Measurements from ENCODE around the gene ARHGEF38.

ARHGEF38 gene

DNA sequence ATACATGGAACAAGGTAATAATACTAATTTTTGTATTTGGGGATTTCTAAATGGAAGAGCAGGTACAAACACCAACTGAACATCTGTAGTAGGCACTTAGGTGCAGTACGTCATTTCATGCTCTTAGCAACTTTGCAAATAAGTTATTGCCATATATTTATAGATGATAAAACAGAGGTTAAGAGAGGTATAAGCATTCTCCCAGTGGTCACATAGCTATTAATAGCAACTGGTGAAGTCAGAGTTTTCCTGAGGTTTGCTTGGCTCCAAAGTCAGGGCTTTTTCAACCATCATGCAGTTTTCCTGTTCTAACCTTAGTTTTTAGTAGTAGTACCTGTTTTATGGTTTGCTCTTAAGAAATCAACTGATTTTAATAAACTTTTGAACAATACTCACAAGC lies 10.9 kb downstream of the ARHGEF38 start:
- Histone ChIP-seq H3K9me3 (ENCODE audit: control insufficient read depth, low read depth, low read length) (no peaks in the 10 kb centered on the region), H3K4me1 (ENCODE audit: control insufficient read depth, low read depth, low read length) (no peaks in the 10 kb centered on the region), H3K9ac (ENCODE audit: low read length) (no peak overlapping the region), H3K36me3 (ENCODE audit: control insufficient read depth, low read depth, low read length) (no peaks in the 10 kb centered on the region), H3K27me3 (ENCODE audit: control insufficient read depth, insufficient read depth, low read length) (peaks cover 57% of the 10 kb centered on the region), H3K27ac (ENCODE audit: low read length) (no peak overlapping the region), H3K4me3 (ENCODE audit: low read length) (no peak overlapping the region)

DNA sequence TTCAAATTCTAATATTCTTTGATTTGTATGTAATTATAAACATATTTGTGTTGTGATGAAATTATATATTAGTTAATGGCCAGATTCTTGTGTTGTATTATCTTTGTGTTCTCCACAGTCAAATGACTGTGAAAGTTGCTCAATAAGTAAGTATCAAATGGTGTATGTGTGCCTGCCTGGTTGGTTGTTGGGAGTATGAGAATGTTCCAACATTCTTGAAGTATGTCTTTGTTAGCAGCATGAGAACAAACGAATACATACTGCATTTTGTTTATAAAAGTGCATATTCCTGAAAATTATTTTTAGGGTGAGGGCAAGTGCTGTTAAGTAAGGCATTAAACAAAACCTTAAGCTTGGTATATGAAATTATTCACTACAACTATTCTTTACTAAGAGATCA lies 16.2 kb downstream of the ARHGEF38 start:
- H3K4me3 ChIP-seq (ENCODE audit: low read length): no peak overlapping the region
- no peak overlapping the region for H3K27ac ChIP-seq (ENCODE audit: low read length)
- peaks cover 15% of the 10 kb centered on the region for H3K27me3 ChIP-seq (ENCODE audit: control insufficient read depth, insufficient read depth, low read length)
- H3K9me3 ChIP-seq (ENCODE audit: control insufficient read depth, low read depth, low read length): no peaks in the 10 kb centered on the region
- no peak overlapping the region for H3K9ac ChIP-seq (ENCODE audit: low read length)
- H3K36me3 ChIP-seq (ENCODE audit: control insufficient read depth, low read depth, low read length): no peaks in the 10 kb centered on the region
- no peaks in the 10 kb centered on the region for H3K4me1 ChIP-seq (ENCODE audit: control insufficient read depth, low read depth, low read length)

DNA sequence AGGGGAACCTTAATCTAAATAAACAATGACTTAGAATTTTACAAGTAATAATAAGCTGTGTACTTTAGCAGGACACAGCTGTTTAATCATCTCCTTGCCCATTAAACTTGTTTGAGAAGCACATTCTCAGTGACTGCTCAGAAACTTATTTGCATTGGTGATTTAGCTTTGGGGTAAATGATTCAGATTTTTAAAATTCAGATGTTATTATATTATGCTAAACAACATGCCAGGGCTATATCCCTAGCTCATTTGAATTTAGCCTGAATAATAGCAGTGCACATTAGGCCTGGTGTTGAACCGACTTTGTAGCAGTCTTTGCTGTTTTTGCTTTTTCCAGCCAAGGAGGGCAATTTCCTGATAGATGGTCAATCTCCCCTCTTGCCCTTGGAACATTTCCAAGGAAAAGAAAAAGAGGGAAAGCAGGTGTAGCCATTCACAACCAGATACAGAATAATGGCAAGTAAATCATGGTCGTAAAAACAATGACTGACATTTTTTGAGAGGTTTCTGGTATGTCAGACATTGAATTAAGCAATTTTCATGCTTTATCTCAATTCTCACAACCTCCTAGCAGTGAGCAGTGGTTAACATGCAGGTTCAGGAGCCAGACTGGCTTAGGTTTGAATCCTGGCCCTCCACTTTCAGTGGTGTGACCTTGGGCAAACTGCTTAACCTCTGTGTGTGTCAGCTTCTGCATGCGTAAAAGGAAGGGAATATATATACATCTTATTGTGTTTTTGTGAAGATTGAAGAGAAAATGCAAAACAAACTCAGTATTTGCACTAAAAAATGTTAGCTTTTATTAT lies 16.8 kb downstream of the ARHGEF38 start:
- Histone ChIP-seq H3K27me3 (ENCODE audit: control insufficient read depth, insufficient read depth, low read length) (peaks cover 8% of the 10 kb centered on the region), H3K9me3 (ENCODE audit: control insufficient read depth, low read depth, low read length) (no peaks in the 10 kb centered on the region), H3K27ac (ENCODE audit: low read length) (no peak overlapping the region), H3K4me1 (ENCODE audit: control insufficient read depth, low read depth, low read length) (no peaks in the 10 kb centered on the region), H3K9ac (ENCODE audit: low read length) (no peak overlapping the region), H3K4me3 (ENCODE audit: low read length) (no peak overlapping the region), H3K36me3 (ENCODE audit: control insufficient read depth, low read depth, low read length) (no peaks in the 10 kb centered on the region)

DNA sequence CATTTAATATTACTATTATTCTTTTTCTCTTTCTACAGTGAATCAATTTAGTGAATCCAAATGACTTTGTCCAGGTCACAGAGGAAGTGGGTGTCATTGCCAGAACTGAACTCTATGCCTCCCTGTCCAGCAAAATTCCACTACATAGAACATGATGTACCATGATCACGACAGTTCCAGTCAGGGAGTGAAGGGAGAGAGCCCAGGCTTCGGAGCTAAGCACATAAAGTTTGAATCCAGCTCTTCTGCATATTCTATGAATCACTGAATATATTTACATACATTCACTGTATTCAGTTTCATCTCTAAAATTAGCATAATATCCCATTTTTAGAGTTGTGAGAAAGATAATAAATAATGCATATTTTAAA lies 17.4 kb downstream of the ARHGEF38 start:
- H3K4me1 ChIP-seq (ENCODE audit: control insufficient read depth, low read depth, low read length): no peaks in the 10 kb centered on the region
- H3K27ac ChIP-seq (ENCODE audit: low read length): no peak overlapping the region

DNA sequence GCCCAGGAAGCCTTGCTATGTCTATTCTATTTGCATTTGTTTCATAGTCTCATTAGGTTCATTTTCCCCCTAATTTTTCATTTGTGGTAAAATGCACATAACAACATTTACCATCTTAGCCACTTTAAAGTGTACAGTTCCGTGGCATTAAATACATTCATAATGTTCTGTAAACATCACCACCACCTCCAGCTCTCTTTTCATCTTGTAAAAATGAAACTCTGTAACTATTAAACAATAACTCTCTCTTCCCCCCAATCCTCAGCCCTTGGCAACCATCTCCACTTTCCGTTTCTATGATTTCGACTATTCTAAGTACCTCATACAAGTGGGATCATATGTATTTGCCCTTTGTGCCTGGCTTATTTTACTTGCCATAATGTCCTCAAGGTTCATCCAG lies 19.9 kb downstream of the ARHGEF38 start:
- H3K9me3 ChIP-seq (ENCODE audit: control insufficient read depth, low read depth, low read length): no peaks in the 10 kb centered on the region
- H3K36me3 ChIP-seq (ENCODE audit: control insufficient read depth, low read depth, low read length): no peaks in the 10 kb centered on the region
- H3K4me1 ChIP-seq (ENCODE audit: control insufficient read depth, low read depth, low read length): no peaks in the 10 kb centered on the region
- H3K27me3 ChIP-seq (ENCODE audit: control insufficient read depth, insufficient read depth, low read length): no peaks in the 10 kb centered on the region
- H3K9ac ChIP-seq (ENCODE audit: low read length): no peak overlapping the region
- no peak overlapping the region for H3K27ac ChIP-seq (ENCODE audit: low read length)
- no peak overlapping the region for H3K4me3 ChIP-seq (ENCODE audit: low read length)

More for the DNA sequence above, 17.4 kb downstream of the ARHGEF38 start:
- Histone ChIP-seq H3K9ac (ENCODE audit: low read length) (no peak overlapping the region), H3K9me3 (ENCODE audit: control insufficient read depth, low read depth, low read length) (no peaks in the 10 kb centered on the region), H3K36me3 (ENCODE audit: control insufficient read depth, low read depth, low read length) (no peaks in the 10 kb centered on the region), H3K27me3 (ENCODE audit: control insufficient read depth, insufficient read depth, low read length) (peaks cover 8% of the 10 kb centered on the region), H3K4me3 (ENCODE audit: low read length) (no peak overlapping the region)

DNA sequence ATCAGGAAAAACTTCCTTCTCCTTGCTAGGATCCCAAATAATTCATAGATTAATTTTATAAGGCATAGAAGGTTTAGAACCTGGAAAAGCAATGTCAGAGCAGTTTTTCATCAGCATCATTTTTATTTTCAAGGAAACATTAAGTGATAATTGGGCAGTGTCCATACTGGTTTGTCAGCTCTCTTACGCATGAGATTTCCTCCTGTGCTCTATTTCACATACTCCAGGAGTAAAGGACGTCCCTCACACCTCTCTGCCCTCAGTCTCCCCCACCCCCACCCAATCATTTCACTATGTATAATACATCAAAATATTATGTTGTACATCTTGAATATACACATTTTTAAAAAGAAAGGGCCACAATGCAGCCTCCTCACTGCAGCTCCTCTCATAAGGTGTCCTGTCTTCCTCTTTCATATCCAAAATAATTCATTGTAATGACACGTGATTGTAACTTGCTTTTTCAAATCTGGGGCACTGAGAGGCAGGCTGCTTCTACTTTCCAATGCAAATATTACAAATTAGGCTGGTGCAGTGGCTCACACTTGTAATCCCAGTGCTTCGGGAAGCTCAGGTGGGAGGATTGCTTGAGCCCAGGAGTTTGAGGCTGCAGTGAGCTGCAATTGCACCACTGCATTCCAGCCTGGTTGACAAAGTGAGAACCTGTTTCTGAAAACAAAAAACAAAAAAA lies 34.4 kb downstream of the ARHGEF38 start:
- H3K27ac ChIP-seq (ENCODE audit: low read length): no peak overlapping the region
- no peak overlapping the region for H3K9ac ChIP-seq (ENCODE audit: low read length)
- H3K27me3 ChIP-seq (ENCODE audit: control insufficient read depth, insufficient read depth, low read length): no peaks in the 10 kb centered on the region
- no peaks in the 10 kb centered on the region for H3K9me3 ChIP-seq (ENCODE audit: control insufficient read depth, low read depth, low read length)
- H3K4me1 ChIP-seq (ENCODE audit: control insufficient read depth, low read depth, low read length): no peaks in the 10 kb centered on the region
- H3K36me3 ChIP-seq (ENCODE audit: control insufficient read depth, low read depth, low read length): no peaks in the 10 kb centered on the region
- no peak overlapping the region for H3K4me3 ChIP-seq (ENCODE audit: low read length)

DNA sequence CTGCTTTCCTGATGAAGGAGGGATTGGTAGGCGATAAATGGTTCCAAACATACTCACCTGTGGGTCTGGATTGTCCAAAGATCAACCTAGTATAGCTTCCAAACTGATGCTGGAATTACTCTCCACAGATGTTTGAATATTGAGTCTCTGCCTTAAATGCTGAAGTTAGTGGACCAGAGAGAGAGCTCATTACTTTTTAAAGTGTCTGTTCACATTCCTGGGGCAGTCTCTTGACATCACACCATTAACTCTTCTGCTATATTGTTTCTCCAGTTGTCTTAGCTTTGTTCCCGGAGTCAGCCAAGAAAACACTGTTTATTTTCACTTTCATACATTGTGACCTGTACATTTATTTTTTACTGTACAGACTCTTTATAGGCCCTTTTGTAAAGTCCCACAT lies 35.4 kb downstream of the ARHGEF38 start:
- Histone ChIP-seq H3K36me3 (ENCODE audit: control insufficient read depth, low read depth, low read length) (no peaks in the 10 kb centered on the region), H3K27me3 (ENCODE audit: control insufficient read depth, insufficient read depth, low read length) (no peaks in the 10 kb centered on the region), H3K4me3 (ENCODE audit: low read length) (no peak overlapping the region), H3K9me3 (ENCODE audit: control insufficient read depth, low read depth, low read length) (no peaks in the 10 kb centered on the region), H3K27ac (ENCODE audit: low read length) (no peak overlapping the region), H3K9ac (ENCODE audit: low read length) (no peak overlapping the region), H3K4me1 (ENCODE audit: control insufficient read depth, low read depth, low read length) (no peaks in the 10 kb centered on the region)

DNA sequence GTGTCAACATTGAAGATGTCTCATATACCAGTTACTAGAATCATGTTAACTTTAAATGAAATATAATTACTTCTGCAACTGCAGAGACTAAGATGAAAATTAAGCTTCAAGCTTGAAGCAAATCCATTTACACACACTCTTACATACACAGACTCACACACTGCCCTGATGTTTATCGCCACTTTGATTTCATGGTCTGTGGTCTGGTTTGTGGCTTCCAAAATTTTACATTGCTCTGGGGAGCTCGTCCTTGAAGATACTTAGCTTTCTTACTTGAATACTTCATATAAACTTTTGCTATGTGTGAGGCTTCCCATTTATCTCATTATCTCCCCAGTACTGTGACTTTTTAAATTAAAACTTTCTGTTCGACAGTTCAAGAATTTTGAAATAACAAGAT lies 35.8 kb downstream of the ARHGEF38 start:
- no peak overlapping the region for H3K4me3 ChIP-seq (ENCODE audit: low read length)
- no peaks in the 10 kb centered on the region for H3K9me3 ChIP-seq (ENCODE audit: control insufficient read depth, low read depth, low read length)
- H3K27ac ChIP-seq (ENCODE audit: low read length): no peak overlapping the region
- no peaks in the 10 kb centered on the region for H3K4me1 ChIP-seq (ENCODE audit: control insufficient read depth, low read depth, low read length)
- H3K36me3 ChIP-seq (ENCODE audit: control insufficient read depth, low read depth, low read length): no peaks in the 10 kb centered on the region
- no peak overlapping the region for H3K9ac ChIP-seq (ENCODE audit: low read length)
- H3K27me3 ChIP-seq (ENCODE audit: control insufficient read depth, insufficient read depth, low read length): no peaks in the 10 kb centered on the region

DNA sequence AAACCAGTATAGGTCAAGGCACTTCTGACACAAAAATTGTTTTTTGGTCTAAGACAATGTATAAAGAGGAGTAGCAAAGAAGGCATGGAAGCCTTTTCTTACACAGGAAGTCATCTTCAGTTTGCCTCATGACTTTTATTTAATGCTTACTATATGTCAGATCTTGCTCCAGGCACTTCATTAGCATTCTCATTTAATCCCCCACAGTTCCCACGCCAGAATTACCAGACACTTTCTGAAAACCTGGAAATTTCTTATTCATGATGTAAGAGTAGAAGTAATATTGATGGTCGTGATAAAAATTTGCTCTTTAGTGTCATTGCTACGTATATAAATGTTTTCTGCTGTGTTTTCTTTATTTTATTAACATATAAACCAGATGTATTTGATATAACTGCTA lies 39.2 kb downstream of the ARHGEF38 start:
- H3K9ac ChIP-seq (ENCODE audit: low read length): no peak overlapping the region
- H3K4me1 ChIP-seq (ENCODE audit: control insufficient read depth, low read depth, low read length): no peaks in the 10 kb centered on the region
- H3K9me3 ChIP-seq (ENCODE audit: control insufficient read depth, low read depth, low read length): no peaks in the 10 kb centered on the region
- no peak overlapping the region for H3K4me3 ChIP-seq (ENCODE audit: low read length)
- H3K27me3 ChIP-seq (ENCODE audit: control insufficient read depth, insufficient read depth, low read length): no peaks in the 10 kb centered on the region
- no peaks in the 10 kb centered on the region for H3K36me3 ChIP-seq (ENCODE audit: control insufficient read depth, low read depth, low read length)
- no peak overlapping the region for H3K27ac ChIP-seq (ENCODE audit: low read length)

DNA sequence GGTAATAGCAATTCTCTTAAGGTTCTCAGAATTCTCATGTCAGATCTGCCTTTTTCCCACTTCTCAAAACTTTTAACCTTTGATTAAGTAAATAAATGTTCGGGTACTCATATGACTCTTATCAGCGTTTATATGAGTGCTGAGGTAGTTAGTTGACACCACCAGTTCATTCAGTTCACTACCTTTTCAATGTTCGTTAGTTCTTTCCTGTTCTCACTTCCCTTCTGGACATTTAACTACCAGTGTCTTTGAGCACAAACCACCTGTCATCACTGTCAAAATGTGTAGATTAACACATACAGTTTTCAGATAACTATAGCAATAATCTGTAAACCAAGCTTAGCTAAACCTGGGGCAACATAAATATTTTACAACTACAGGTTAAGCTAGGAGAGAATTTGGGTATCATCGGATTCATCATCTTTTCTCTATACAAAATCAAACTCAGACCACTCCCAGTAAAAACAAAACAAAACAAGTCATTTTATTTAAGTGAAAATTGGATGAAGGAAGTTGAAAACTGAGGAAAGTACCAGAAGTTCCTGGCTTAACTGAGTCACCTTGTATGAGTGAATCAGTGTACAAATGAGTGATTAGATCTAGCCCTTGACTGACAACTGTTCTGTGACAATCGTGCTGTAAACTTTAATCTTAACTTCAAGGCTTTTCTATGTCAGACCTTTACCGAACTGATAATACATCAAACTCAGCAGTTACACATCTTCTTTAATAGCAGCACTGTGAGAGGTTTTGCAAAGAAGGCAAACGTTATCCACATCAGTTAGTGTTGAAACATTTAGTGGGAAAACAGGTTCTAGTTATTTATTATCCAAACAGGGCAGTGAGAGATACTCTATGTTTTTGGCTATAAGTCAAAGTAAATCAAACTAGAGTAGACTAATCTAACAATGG lies 41.9 kb downstream of the ARHGEF38 start:
- Histone ChIP-seq H3K9me3 (ENCODE audit: control insufficient read depth, low read depth, low read length) (no peaks in the 10 kb centered on the region), H3K27me3 (ENCODE audit: control insufficient read depth, insufficient read depth, low read length) (no peaks in the 10 kb centered on the region), H3K4me1 (ENCODE audit: control insufficient read depth, low read depth, low read length) (no peaks in the 10 kb centered on the region), H3K36me3 (ENCODE audit: control insufficient read depth, low read depth, low read length) (no peaks in the 10 kb centered on the region), H3K27ac (ENCODE audit: low read length) (no peak overlapping the region), H3K4me3 (ENCODE audit: low read length) (no peak overlapping the region), H3K9ac (ENCODE audit: low read length) (no peak overlapping the region)

DNA sequence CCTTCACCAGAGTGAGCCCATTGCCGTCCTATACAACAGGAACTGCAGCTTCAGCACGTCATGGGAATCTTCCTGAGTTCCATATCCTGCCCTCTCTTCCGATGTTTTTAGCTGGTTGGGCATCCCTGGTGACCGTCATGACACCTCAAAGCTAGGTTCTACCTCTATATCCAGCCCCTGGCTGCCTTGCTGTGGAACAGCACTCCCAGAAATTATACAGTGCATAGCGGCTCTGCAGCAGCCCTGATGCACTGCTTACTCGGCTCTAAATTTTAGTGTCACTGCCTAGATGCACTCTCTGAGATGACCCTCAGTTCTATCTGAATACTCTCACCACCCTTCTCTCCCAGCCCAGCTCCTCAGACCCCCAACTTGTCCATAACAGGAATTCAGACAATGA lies 44.3 kb downstream of the ARHGEF38 start:
- H3K9ac ChIP-seq (ENCODE audit: low read length): no peak overlapping the region
- no peaks in the 10 kb centered on the region for H3K27me3 ChIP-seq (ENCODE audit: control insufficient read depth, insufficient read depth, low read length)
- no peaks in the 10 kb centered on the region for H3K9me3 ChIP-seq (ENCODE audit: control insufficient read depth, low read depth, low read length)
- H3K4me1 ChIP-seq (ENCODE audit: control insufficient read depth, low read depth, low read length): no peaks in the 10 kb centered on the region
- H3K27ac ChIP-seq (ENCODE audit: low read length): no peak overlapping the region
- no peak overlapping the region for H3K4me3 ChIP-seq (ENCODE audit: low read length)
- no peaks in the 10 kb centered on the region for H3K36me3 ChIP-seq (ENCODE audit: control insufficient read depth, low read depth, low read length)
